ENCODE data around the gene IDE.

GRCh38 chr10:92592761-92593618 lies 19.1 kb upstream of the IDE start, which contains the start of gene KIF11:
- TF ChIP-seq CTCF (IDR thresholded peaks at IDR 0.05) (peak in 1 of 5 experiments; percentile 20), POLR2A (IDR thresholded peaks at IDR 0.05) (peak; percentile 74 to 81)

All from tibial nerve (tissue), 3 donors.